ENCODE measurements around the gene MITF. TPM values are rescaled to one million over a fixed set of nuclear protein-coding genes. Genes with fewer than 3 reads are reported as not detected.
A peak's percentile ranks its signal among the peaks of the same experiment; 100 is the strongest.

MITF gene
- total RNA-seq, 1 experiment from 2014 or later: 4.3 TPM

- Histone ChIP-seq H3K9me3 (no peaks in the 10 kb centered on the region), H3K27me3 (replicated peaks; ENCODE audit: control insufficient read depth, insufficient read depth, low read length) (no peaks in the 10 kb centered on the region), H3K4me3 (ENCODE audit: low read depth, low read length) (no peak overlapping the region), H3K36me3 (ENCODE audit: control insufficient read depth, insufficient read depth, low read length) (no peaks in the 10 kb centered on the region), H3K4me1 (peaks cover 59% of the 10 kb centered on the region)
- no TSS peak for BruUV-seq (replicated peaks)
- Mint-ChIP-seq H3K4me1 (ENCODE audit: low read depth, unreplicated experiment) (peaks cover 37% of the 10 kb centered on the region), H3K27ac (ENCODE audit: unreplicated experiment) (no peak overlapping the region), H3K9me3 (ENCODE audit: unreplicated experiment) (no peaks in the 10 kb centered on the region), H3K27me3 (ENCODE audit: insufficient read depth, unreplicated experiment) (no peaks in the 10 kb centered on the region), H3K36me3 (ENCODE audit: insufficient read depth, unreplicated experiment) (no peaks in the 10 kb centered on the region), H3K4me3 (ENCODE audit: unreplicated experiment) (no peak overlapping the region)
- intact Hi-C loops (cut with micrococcal nuclease; ENCODE audit: unreplicated experiment): no loop called here
- DNase-seq: no peak
- POLR2A ChIA-PET: no interaction called here
- TF ChIP-seq, protein P1, sequence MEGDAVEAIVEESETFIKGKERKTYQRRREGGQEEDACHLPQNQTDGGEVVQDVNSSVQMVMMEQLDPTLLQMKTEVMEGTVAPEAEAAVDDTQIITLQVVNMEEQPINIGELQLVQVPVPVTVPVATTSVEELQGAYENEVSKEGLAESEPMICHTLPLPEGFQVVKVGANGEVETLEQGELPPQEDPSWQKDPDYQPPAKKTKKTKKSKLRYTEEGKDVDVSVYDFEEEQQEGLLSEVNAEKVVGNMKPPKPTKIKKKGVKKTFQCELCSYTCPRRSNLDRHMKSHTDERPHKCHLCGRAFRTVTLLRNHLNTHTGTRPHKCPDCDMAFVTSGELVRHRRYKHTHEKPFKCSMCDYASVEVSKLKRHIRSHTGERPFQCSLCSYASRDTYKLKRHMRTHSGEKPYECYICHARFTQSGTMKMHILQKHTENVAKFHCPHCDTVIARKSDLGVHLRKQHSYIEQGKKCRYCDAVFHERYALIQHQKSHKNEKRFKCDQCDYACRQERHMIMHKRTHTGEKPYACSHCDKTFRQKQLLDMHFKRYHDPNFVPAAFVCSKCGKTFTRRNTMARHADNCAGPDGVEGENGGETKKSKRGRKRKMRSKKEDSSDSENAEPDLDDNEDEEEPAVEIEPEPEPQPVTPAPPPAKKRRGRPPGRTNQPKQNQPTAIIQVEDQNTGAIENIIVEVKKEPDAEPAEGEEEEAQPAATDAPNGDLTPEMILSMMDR (IDR thresholded peaks at IDR 0.05; ENCODE audit: insufficient read depth in 1 of 2, low read depth in 1 of 2, low read length in 1 of 2, severe bottlenecking in 1 of 2, unreplicated experiment in 1 of 2): no peak
- CTCF ChIA-PET: no interaction called here
Observed at GRCh38 chr3:69768438-69768837, 29.2 kb downstream of the MITF start.

GRCh38 chr3:69770219-69770618, 31.0 kb downstream of the MITF start:
- Histone ChIP-seq H3K4me1 (peaks cover 41% of the 10 kb centered on the region), H3K9me3 (no peaks in the 10 kb centered on the region), H3K36me3 (ENCODE audit: control insufficient read depth, insufficient read depth, low read length) (no peaks in the 10 kb centered on the region), H3K27me3 (replicated peaks; ENCODE audit: control insufficient read depth, insufficient read depth, low read length) (no peaks in the 10 kb centered on the region), H3K4me3 (ENCODE audit: low read depth, low read length) (no peak overlapping the region)
- intact Hi-C loops (cut with micrococcal nuclease; ENCODE audit: unreplicated experiment): loop anchor here (1.0 kb wide), 1 partner anchor 8 kb away; no protein-coding TSS in a partner anchor
- Mint-ChIP-seq H3K36me3 (ENCODE audit: insufficient read depth, unreplicated experiment) (no peaks in the 10 kb centered on the region), H3K4me1 (ENCODE audit: low read depth, unreplicated experiment) (peaks cover 29% of the 10 kb centered on the region), H3K27me3 (ENCODE audit: insufficient read depth, unreplicated experiment) (no peaks in the 10 kb centered on the region), H3K9me3 (ENCODE audit: unreplicated experiment) (no peaks in the 10 kb centered on the region), H3K4me3 (ENCODE audit: unreplicated experiment) (peak overlapping the region; percentile 9), H3K27ac (ENCODE audit: unreplicated experiment) (peak overlapping the region; percentile 65)
- BruUV-seq (replicated peaks): no TSS peak
- peak in 1 of 2 experiments; percentile 9 for DNase-seq
- TF ChIP-seq, protein P1 (IDR thresholded peaks at IDR 0.05; ENCODE audit: insufficient read depth in 1 of 2, low read depth in 1 of 2, low read length in 1 of 2, severe bottlenecking in 1 of 2, unreplicated experiment in 1 of 2): no peak
- CTCF ChIA-PET: no interaction called here
- POLR2A ChIA-PET: no interaction called here

- BruUV-seq (replicated peaks): no TSS peak
- CTCF ChIA-PET: no interaction called here
Observed at GRCh38 chr3:69770976-69771634, 31.8 kb downstream of the MITF start.

More at GRCh38 chr3:69770976-69771634, 31.8 kb downstream of the MITF start:
- H3K27me3 ChIP-seq (replicated peaks; ENCODE audit: control insufficient read depth, insufficient read depth, low read length): no peaks in the 10 kb centered on the region
- Mint-ChIP-seq H3K4me1 (ENCODE audit: low read depth, unreplicated experiment) (peaks cover 29% of the 10 kb centered on the region), H3K36me3 (ENCODE audit: insufficient read depth, unreplicated experiment) (no peaks in the 10 kb centered on the region), H3K27ac (ENCODE audit: unreplicated experiment) (peak overlapping the region; percentile 65), H3K4me3 (ENCODE audit: unreplicated experiment) (no peak overlapping the region), H3K9me3 (ENCODE audit: unreplicated experiment) (no peaks in the 10 kb centered on the region), H3K27me3 (ENCODE audit: insufficient read depth, unreplicated experiment) (no peaks in the 10 kb centered on the region)
- TF ChIP-seq, protein P1 (IDR thresholded peaks at IDR 0.05; ENCODE audit: insufficient read depth in 1 of 2, low read depth in 1 of 2, low read length in 1 of 2, severe bottlenecking in 1 of 2, unreplicated experiment in 1 of 2): no peak
- H3K9me3 ChIP-seq: no peaks in the 10 kb centered on the region
- DNase-seq: no peak
- H3K4me3 ChIP-seq (ENCODE audit: low read depth, low read length): no peak overlapping the region
- intact Hi-C loops (cut with micrococcal nuclease; ENCODE audit: unreplicated experiment): loop anchor here (1.0 kb wide), 1 partner anchor 9 kb away; no protein-coding TSS in a partner anchor
- peaks cover 34% of the 10 kb centered on the region for H3K4me1 ChIP-seq
- POLR2A ChIA-PET: no interaction called here
- no peaks in the 10 kb centered on the region for H3K36me3 ChIP-seq (ENCODE audit: control insufficient read depth, insufficient read depth, low read length)

Measured in Caco-2 (cell line).